Fibroblast of villous mesenchyme (primary cell): Measurements from ENCODE around the gene TMEM207. TPM values are rescaled to one million over a fixed set of nuclear protein-coding genes. Genes with fewer than 3 reads are reported as not detected.

Experiments used
- DNase-seq: peaks from one replicate; pipeline ENCODE4 v3.0.0-alpha.2; 2010; ENCODE audit warnings: low read depth
- H3K4me3 ChIP-seq: 2 replicates; pipeline ENCODE4 v1.5.1; 2011; ENCODE audit warnings: low read depth, mild to moderate bottlenecking, low read length
- CTCF ChIP-seq: IDR thresholded peaks from 2 replicates; pipeline ENCODE4 v1.5.1; 2012; ENCODE audit warnings: low read depth, mild to moderate bottlenecking, low read length; ENCODE audit not compliant: insufficient read depth
- total RNA-seq: library from RNA; depleted of rRNA; stranded (reverse); fragments of >200 nt; gene quantifications from 2 replicates; pipeline ENCODE4 v1.2.3, GENCODE V29; 2012

TMEM207 gene
- not detected in 2 replicates for total RNA-seq

- no peak within 1 kb of the TSS for H3K4me3 ChIP-seq
- DNase-seq: no peak
- TF ChIP-seq CTCF: no peak
Measured at GRCh38 chr3:190449801-190450200, at the start of gene TMEM207. Gene TMEM207, minus strand, starts transcription at chr3:190449901. Its CDS starts 92 bp downstream, at chr3:190449809.

- no peak overlapping the region for H3K4me3 ChIP-seq
- DNase-seq: no peak
- no peak for TF ChIP-seq CTCF
Measured at GRCh38 chr3:190499122-190499521, 49.4 kb upstream of the TMEM207 start.

- TF ChIP-seq CTCF: no peak
- DNase-seq: no peak
- no peak overlapping the region for H3K4me3 ChIP-seq
Measured at GRCh38 chr3:190498293-190498692, 48.6 kb upstream of the TMEM207 start.

GRCh38 chr3:190497811-190498210 is 48.1 kb upstream of the TMEM207 start:
- no peak overlapping the region for H3K4me3 ChIP-seq
- no peak for DNase-seq
- TF ChIP-seq CTCF: no peak

GRCh38 chr3:190496859-190497258 is 47.2 kb upstream of the TMEM207 start:
- H3K4me3 ChIP-seq: no peak overlapping the region
- no peak for DNase-seq
- TF ChIP-seq CTCF: no peak

GRCh38 chr3:190495796-190496195 is 46.1 kb upstream of the TMEM207 start:
- no peak for DNase-seq
- no peak overlapping the region for H3K4me3 ChIP-seq
- TF ChIP-seq CTCF: no peak

GRCh38 chr3:190495354-190495753 is 45.7 kb upstream of the TMEM207 start:
- DNase-seq: no peak
- H3K4me3 ChIP-seq: no peak overlapping the region
- no peak for TF ChIP-seq CTCF
